Neural crest cell (in vitro differentiated cells): ENCODE measurements around the gene NECTIN2. TPM values are rescaled to one million over a fixed set of nuclear protein-coding genes. Genes with fewer than 3 reads are reported as not detected.

Experiments used
- DNase-seq: peaks from one replicate; pipeline ENCODE4 v3.0.0; 2021; ENCODE audit warnings: low read depth, mixed read lengths, low spot score
- H3K27ac Mint-ChIP-seq: one replicate; pipeline ENCODE4 v1.8.0; 2021; ENCODE audit warnings: mild to moderate bottlenecking, mixed read lengths; ENCODE audit not compliant: unreplicated experiment
- H3K27me3 Mint-ChIP-seq: 2 replicates; pipeline ENCODE4 v1.8.0; 2021; ENCODE audit warnings: low read depth, mild to moderate bottlenecking, mixed read lengths
- H3K36me3 Mint-ChIP-seq: 2 replicates; pipeline ENCODE4 v1.8.0; 2021; ENCODE audit warnings: low read depth, mild to moderate bottlenecking, mixed read lengths
- H3K4me1 Mint-ChIP-seq: 2 replicates; pipeline ENCODE4 v1.8.0; 2021; ENCODE audit warnings: mixed read lengths
- H3K4me3 Mint-ChIP-seq: one replicate; pipeline ENCODE4 v1.8.0; 2021; ENCODE audit warnings: mild to moderate bottlenecking, mixed read lengths
- H3K9me3 Mint-ChIP-seq: 2 replicates; pipeline ENCODE4 v1.8.0; 2021; ENCODE audit warnings: mixed read lengths
- total RNA-seq: library from RNA; stranded (reverse); gene quantifications from 2 replicates; pipeline ENCODE4 v1.2.1, GENCODE V29; 2021
- TF ChIP-seq, protein P1 (sequence below): fragments of 200-600 bp; sonication (generic); conservative IDR thresholded peaks from 2 replicates; pipeline ENCODE4 v1.5.0; 2021; ENCODE audit warnings: antibody characterized with exemption, mild to moderate bottlenecking

Gene NECTIN2
- total RNA-seq, 1 donor from 2014 or later: 76.2 TPM

DNA sequence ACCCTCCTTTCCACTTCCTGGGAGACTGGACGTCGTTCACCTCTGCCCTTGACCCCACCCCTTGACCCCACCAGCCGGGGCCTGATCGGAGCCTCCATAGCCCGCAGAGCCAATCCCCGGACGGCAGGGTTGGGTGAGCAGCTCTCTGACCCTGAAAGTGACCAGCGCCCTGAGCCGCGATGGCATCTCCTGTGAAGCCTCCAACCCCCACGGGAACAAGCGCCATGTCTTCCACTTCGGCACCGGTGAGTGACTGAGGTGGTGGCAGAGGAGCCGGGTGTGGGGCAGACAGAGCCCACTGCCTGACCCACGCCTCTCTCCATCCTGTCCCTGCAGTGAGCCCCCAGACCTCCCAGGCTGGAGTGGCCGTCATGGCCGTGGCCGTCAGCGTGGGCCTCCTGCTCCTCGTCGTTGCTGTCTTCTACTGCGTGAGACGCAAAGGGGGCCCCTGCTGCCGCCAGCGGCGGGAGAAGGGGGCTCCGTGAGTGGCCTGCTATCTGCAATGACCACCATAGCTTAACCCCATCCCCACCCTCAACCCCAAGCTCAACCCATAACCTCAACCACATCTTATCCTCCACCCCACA is 26.8 kb upstream of the NECTIN2 start:
- peaks cover 16% of the 10 kb centered on the region for H3K4me1 Mint-ChIP-seq
- H3K27me3 Mint-ChIP-seq: peaks cover 2% of the 10 kb centered on the region
- no peaks in the 10 kb centered on the region for H3K36me3 Mint-ChIP-seq
- H3K27ac Mint-ChIP-seq: no peak overlapping the region
- no peak for DNase-seq
- no peaks in the 10 kb centered on the region for H3K9me3 Mint-ChIP-seq
- TF ChIP-seq, protein P1, sequence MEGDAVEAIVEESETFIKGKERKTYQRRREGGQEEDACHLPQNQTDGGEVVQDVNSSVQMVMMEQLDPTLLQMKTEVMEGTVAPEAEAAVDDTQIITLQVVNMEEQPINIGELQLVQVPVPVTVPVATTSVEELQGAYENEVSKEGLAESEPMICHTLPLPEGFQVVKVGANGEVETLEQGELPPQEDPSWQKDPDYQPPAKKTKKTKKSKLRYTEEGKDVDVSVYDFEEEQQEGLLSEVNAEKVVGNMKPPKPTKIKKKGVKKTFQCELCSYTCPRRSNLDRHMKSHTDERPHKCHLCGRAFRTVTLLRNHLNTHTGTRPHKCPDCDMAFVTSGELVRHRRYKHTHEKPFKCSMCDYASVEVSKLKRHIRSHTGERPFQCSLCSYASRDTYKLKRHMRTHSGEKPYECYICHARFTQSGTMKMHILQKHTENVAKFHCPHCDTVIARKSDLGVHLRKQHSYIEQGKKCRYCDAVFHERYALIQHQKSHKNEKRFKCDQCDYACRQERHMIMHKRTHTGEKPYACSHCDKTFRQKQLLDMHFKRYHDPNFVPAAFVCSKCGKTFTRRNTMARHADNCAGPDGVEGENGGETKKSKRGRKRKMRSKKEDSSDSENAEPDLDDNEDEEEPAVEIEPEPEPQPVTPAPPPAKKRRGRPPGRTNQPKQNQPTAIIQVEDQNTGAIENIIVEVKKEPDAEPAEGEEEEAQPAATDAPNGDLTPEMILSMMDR: no peak
- no peak overlapping the region for H3K4me3 Mint-ChIP-seq

DNA sequence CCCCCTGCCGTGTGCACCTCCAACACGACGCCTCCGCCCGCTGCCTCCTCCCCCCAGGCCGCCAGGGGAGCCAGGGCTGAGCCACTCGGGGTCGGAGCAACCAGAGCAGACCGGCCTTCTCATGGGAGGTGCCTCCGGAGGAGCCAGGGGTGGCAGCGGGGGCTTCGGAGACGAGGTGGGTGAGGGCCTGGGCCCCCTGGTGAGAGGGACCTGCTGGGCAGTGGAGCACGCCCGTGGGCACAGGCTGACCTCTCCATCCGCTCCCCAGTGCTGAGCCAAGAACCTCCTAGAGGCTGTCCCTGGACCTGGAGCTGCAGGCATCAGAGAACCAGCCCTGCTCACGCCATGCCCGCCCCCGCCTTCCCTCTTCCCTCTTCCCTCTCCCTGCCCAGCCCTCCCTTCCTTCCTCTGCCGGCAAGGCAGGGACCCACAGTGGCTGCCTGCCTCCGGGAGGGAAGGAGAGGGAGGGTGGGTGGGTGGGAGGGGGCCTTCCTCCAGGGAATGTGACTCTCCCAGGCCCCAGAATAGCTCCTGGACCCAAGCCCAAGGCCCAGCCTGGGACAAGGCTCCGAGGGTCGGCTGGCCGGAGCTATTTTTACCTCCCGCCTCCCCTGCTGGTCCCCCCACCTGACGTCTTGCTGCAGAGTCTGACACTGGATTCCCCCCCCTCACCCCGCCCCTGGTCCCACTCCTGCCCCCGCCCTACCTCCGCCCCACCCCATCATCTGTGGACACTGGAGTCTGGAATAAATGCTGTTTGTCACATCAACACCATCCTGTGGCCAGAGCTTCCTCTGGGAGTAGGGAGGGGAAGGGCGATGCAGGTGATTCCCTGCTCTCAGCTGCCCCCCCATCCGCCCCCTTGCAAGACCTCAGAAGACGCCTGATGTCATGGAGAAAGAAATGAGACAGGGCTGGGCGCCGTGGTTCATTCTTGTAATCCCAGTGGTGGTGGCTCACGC is 25.2 kb upstream of the NECTIN2 start:
- Mint-ChIP-seq H3K36me3 (no peaks in the 10 kb centered on the region), H3K27ac (no peak overlapping the region), H3K4me1 (peaks cover 16% of the 10 kb centered on the region), H3K9me3 (no peaks in the 10 kb centered on the region), H3K27me3 (peaks cover 9% of the 10 kb centered on the region), H3K4me3 (no peak overlapping the region)
- TF ChIP-seq, protein P1: no peak
- DNase-seq: no peak

DNA sequence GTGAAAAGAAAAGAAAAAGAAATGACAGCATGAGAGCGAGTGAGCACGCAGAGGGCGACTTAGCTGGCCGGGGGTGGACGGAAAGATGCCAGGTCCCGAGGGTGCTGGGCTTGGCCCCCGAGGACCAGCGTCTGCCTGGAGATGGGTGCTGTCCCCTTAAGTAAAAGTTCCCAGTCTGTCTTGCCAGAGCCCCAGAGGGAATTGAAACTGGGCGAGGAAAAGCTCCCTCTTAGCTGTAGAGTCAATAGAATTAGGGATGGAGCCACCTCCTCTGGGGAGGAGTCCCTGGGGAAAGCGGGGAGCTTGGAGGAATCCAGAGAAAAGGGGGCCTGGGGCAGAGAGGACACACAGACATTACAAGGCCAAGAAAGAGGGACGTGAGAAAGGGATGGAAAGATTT is 23.9 kb upstream of the NECTIN2 start:
- DNase-seq: no peak
- peaks cover 16% of the 10 kb centered on the region for H3K4me1 Mint-ChIP-seq
- H3K4me3 Mint-ChIP-seq: no peak overlapping the region
- TF ChIP-seq, protein P1: no peak
- peak overlapping the region; percentile 43 for H3K27ac Mint-ChIP-seq
- H3K36me3 Mint-ChIP-seq: no peaks in the 10 kb centered on the region
- peaks cover 21% of the 10 kb centered on the region for H3K27me3 Mint-ChIP-seq
- H3K9me3 Mint-ChIP-seq: no peaks in the 10 kb centered on the region

DNA sequence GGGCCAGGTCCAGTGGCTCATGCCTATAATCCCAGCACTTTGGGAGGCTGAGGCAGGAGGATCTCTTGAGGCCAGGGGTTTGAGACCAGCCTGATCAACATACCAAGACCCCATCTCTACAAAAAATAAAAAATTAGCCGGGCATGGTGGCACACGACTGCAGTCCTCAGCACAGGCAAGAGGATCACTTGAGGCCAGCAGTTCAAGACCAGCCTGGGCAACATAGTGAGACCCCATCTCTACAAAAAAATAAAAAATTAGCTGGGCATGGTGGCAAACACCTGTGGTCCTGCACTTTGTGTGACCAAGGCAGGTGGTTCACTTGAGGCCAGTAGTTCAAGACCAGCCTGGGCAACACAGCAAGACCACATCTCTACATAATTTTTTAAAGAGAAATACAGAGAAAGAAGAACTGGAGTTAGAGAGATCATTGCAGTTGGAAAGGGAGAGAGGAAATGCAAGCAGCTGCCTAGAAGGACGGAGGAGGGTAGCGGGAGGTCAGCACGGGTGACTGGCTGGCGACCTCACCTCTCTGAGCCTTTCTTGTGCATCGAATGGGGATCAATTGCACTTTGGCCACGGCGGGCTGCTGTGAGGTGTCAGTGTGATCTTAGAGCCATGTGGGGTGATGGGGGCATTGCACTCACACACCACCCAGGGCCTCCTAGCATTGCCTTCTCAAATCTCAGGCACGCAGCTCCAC is 23.3 kb upstream of the NECTIN2 start:
- TF ChIP-seq, protein P1: no peak
- Mint-ChIP-seq H3K4me3 (no peak overlapping the region), H3K27me3 (peaks cover 24% of the 10 kb centered on the region), H3K4me1 (peaks cover 16% of the 10 kb centered on the region), H3K27ac (no peak overlapping the region), H3K36me3 (no peaks in the 10 kb centered on the region), H3K9me3 (no peaks in the 10 kb centered on the region)
- DNase-seq: no peak

DNA sequence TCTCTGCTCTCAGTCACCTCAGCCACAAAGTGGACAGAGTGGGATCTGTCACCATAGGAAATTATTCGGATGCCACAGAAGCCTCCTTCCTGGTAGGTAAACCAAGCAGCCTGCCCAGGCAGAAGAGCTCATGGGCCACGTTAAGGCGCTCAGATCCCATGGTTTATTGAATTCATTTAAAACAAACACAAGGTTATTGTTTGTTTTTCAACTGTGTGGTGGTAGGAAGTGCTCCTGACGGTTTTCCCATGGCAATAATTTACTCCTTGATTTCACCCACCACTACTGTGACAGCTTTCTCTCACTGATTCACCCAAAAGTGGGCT is 22.8 kb upstream of the NECTIN2 start:
- Mint-ChIP-seq H3K36me3 (no peaks in the 10 kb centered on the region), H3K4me3 (no peak overlapping the region), H3K9me3 (no peaks in the 10 kb centered on the region), H3K27ac (no peak overlapping the region), H3K27me3 (peaks cover 24% of the 10 kb centered on the region), H3K4me1 (peaks cover 16% of the 10 kb centered on the region)
- no peak for DNase-seq
- TF ChIP-seq, protein P1: no peak
